OCI-LY1 (cell line): ENCODE results near the gene OR9Q1.

Experiments used
- H2AFZ ChIP-seq: fragments of 200-600 bp; sonication (generic), shearing (Covaris generic); 2 replicates; pipeline ENCODE4 v1.6.0; 2014; ENCODE audit warnings: antibody characterized with exemption, mild to moderate bottlenecking, low read length
- H3F3A ChIP-seq: fragments of 200-600 bp; sonication (generic), shearing (Covaris generic); 2 replicates; pipeline ENCODE4 v1.6.0; 2014; ENCODE audit warnings: mild to moderate bottlenecking, antibody characterized with exemption, low read length, moderate library complexity; ENCODE audit not compliant: insufficient read depth
- H3K27ac ChIP-seq: fragments of 200-600 bp; sonication (generic); 2 replicates; pipeline ENCODE4 v1.5.1; 2014; ENCODE audit warnings: low read length, mixed run types, mild to moderate bottlenecking, low read depth; ENCODE audit not compliant: poor library complexity, severe bottlenecking
- H3K27me3 ChIP-seq: fragments of 200-600 bp; sonication (generic); 2 replicates; pipeline ENCODE4 v1.6.0; 2014; ENCODE audit warnings: antibody characterized with exemption, mild to moderate bottlenecking, low read length, moderate library complexity; ENCODE audit not compliant: insufficient read depth
- H3K36me3 ChIP-seq: fragments of 200-600 bp; sonication (generic); 2 replicates; pipeline ENCODE4 v1.6.1; 2014; ENCODE audit warnings: mild to moderate bottlenecking, antibody characterized with exemption, low read length, moderate library complexity, mixed read lengths; ENCODE audit not compliant: insufficient read depth
- H3K4me1 ChIP-seq: fragments of 200-600 bp; sonication (generic); 2 replicates; pipeline ENCODE4 v1.5.1; 2014; ENCODE audit warnings: mild to moderate bottlenecking, low read length, moderate library complexity; ENCODE audit not compliant: insufficient read depth, severe bottlenecking
- H3K4me2 ChIP-seq: fragments of 200-600 bp; sonication (generic), shearing (Covaris generic); 2 replicates; pipeline ENCODE4 v1.6.1; 2014; ENCODE audit warnings: low read length
- H3K4me3 ChIP-seq: fragments of 200-600 bp; sonication (generic); 2 replicates; pipeline ENCODE4 v1.5.1; 2014; ENCODE audit warnings: low read length, low read depth, mild to moderate bottlenecking, mixed read lengths; ENCODE audit not compliant: poor library complexity, severe bottlenecking
- H3K79me2 ChIP-seq: fragments of 200-600 bp; shearing (Covaris generic); 2 replicates; pipeline ENCODE4 v1.6.1; 2016; ENCODE audit warnings: mixed run types, low read length, mixed read lengths; ENCODE audit not compliant: insufficient read depth
- H3K9ac ChIP-seq: fragments of 200-600 bp; sonication (generic), shearing (Covaris generic); 2 replicates; pipeline ENCODE4 v1.6.1; 2014; ENCODE audit warnings: mild to moderate bottlenecking, low read length, mixed read lengths
- H3K9me2 ChIP-seq: fragments of 200-600 bp; sonication (generic), shearing (Covaris generic); 2 replicates; pipeline ENCODE4 v1.6.1; 2014; ENCODE audit warnings: low read depth, mild to moderate bottlenecking, low read length, mixed read lengths
- H3K9me3 ChIP-seq: fragments of 200-600 bp; shearing (Covaris generic); 2 replicates; pipeline ENCODE4 v1.6.1; 2014; ENCODE audit warnings: low read length, mixed read lengths
- H4K20me1 ChIP-seq: fragments of 200-600 bp; sonication (generic), shearing (Covaris generic); 2 replicates; pipeline ENCODE4 v1.6.0; 2016; ENCODE audit warnings: mild to moderate bottlenecking, low read length; ENCODE audit not compliant: insufficient read depth
- EZH2 ChIP-seq: fragments of 200-600 bp; sonication (generic), shearing (Covaris generic); IDR thresholded peaks from 2 replicates; pipeline ENCODE4 v1.8.0; 2017; ENCODE audit warnings: borderline replicate concordance, mixed run types, mild to moderate bottlenecking, antibody characterized with exemption, low read length, moderate library complexity, mixed read lengths
- TF ChIP-seq, protein P1 (sequence below): fragments of 200-600 bp; sonication (generic), shearing (Covaris generic); IDR thresholded peaks from 2 replicates; pipeline ENCODE4 v1.5.1; 2017; ENCODE audit warnings: mild to moderate bottlenecking, antibody characterized with exemption, low read length, moderate library complexity, mixed read lengths

Gene OR9Q1

GRCh38 chr11:58057481-58057880, 33.8 kb downstream of the OR9Q1 start:
- Histone ChIP-seq H3K9me3 (no peaks in the 10 kb centered on the region), H3K4me1 (no peaks in the 10 kb centered on the region), H4K20me1 (no peaks in the 10 kb centered on the region), H3K4me3 (no peak overlapping the region), H3K27ac (no peak overlapping the region), H3K36me3 (no peaks in the 10 kb centered on the region), H3K27me3 (no peaks in the 10 kb centered on the region), H3K9ac (no peak overlapping the region), H3K4me2 (no peak overlapping the region), H3K9me2 (no peaks in the 10 kb centered on the region), H3F3A (no peaks in the 10 kb centered on the region), H2AFZ (no peak overlapping the region), H3K79me2 (no peaks in the 10 kb centered on the region)
- TF ChIP-seq, protein P1, sequence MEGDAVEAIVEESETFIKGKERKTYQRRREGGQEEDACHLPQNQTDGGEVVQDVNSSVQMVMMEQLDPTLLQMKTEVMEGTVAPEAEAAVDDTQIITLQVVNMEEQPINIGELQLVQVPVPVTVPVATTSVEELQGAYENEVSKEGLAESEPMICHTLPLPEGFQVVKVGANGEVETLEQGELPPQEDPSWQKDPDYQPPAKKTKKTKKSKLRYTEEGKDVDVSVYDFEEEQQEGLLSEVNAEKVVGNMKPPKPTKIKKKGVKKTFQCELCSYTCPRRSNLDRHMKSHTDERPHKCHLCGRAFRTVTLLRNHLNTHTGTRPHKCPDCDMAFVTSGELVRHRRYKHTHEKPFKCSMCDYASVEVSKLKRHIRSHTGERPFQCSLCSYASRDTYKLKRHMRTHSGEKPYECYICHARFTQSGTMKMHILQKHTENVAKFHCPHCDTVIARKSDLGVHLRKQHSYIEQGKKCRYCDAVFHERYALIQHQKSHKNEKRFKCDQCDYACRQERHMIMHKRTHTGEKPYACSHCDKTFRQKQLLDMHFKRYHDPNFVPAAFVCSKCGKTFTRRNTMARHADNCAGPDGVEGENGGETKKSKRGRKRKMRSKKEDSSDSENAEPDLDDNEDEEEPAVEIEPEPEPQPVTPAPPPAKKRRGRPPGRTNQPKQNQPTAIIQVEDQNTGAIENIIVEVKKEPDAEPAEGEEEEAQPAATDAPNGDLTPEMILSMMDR = no peak
- no peak for TF ChIP-seq EZH2

- H3K36me3 ChIP-seq = no peaks in the 10 kb centered on the region
- TF ChIP-seq, protein P1 = no peak
- no peak for TF ChIP-seq EZH2
- H3K4me1 ChIP-seq = no peaks in the 10 kb centered on the region
- no peak overlapping the region for H3K4me2 ChIP-seq
- H3K27me3 ChIP-seq = no peaks in the 10 kb centered on the region
- no peaks in the 10 kb centered on the region for H3K9me2 ChIP-seq
- H4K20me1 ChIP-seq = no peaks in the 10 kb centered on the region
- H2AFZ ChIP-seq = no peak overlapping the region
- no peak overlapping the region for H3K27ac ChIP-seq
- no peaks in the 10 kb centered on the region for H3K79me2 ChIP-seq
- H3F3A ChIP-seq = no peaks in the 10 kb centered on the region
- H3K4me3 ChIP-seq = no peak overlapping the region
- H3K9me3 ChIP-seq = no peaks in the 10 kb centered on the region
- no peak overlapping the region for H3K9ac ChIP-seq
Observed at GRCh38 chr11:58058276-58059006, 34.8 kb downstream of the OR9Q1 start.

- Histone ChIP-seq H3K27ac (no peak overlapping the region), H3K79me2 (no peaks in the 10 kb centered on the region), H3F3A (no peaks in the 10 kb centered on the region), H2AFZ (no peak overlapping the region), H3K36me3 (no peaks in the 10 kb centered on the region), H3K4me3 (no peak overlapping the region), H3K9me2 (no peaks in the 10 kb centered on the region), H3K27me3 (no peaks in the 10 kb centered on the region), H3K9me3 (no peaks in the 10 kb centered on the region), H3K4me2 (no peak overlapping the region), H3K9ac (no peak overlapping the region), H3K4me1 (no peaks in the 10 kb centered on the region), H4K20me1 (no peaks in the 10 kb centered on the region)
- TF ChIP-seq EZH2 = no peak
- TF ChIP-seq, protein P1 = no peak
Observed at GRCh38 chr11:58059007-58059350, 35.3 kb downstream of the OR9Q1 start.
